ENCODE results near the gene SEBOX. TPM values are rescaled to one million over a fixed set of nuclear protein-coding genes. Genes with fewer than 3 reads are reported as not detected.
A peak's percentile ranks its signal among the peaks of the same experiment; 100 is the strongest.

SEBOX gene
- total RNA-seq, 2 experiments from 2014 or later, result not detected

DNA sequence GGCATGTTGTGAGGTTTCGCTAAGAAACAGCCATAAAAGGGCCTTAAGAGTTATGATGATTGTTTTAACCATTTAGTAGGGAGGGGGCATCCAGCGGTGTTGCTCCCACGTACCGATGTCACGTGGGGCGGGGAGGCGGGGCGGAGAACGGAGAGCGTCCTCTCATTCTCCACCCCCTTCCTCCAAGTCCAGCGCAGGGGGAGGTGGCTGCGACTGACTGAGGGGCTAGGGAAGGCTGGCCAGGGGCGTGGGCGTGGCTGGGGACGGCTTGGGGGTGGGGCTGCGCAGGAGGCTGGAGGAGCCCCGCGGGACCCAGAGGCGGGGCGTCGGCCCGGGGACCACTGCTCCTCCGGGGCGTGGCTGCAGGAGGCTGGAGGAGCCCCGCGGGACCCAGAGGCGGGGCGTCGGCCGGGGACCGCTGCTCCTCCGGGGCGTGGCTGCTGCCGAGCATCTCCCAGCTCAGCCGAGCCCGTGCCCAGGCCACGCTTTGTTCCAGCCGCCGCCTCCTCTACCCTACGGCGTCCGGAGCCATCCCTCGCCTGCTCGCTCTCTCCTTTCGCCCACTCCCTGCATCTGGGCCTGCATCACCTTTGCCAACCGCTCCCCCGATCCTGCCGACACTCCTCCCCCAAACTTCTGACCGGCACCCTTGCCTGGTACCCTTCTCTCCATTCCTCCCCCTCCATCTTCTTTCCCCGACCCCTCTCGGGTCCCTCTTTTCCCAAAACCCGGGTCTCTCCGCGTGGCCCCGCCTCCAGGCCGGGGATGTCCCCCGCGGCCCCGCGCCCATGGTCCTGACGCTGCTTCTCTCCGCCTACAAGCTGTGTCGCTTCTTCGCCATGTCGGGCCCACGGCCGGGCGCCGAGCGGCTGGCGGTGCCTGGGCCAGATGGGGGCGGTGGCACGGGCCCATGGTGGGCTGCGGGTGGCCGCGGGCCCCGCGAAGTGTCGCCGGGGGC lies 6.5 kb upstream of the SEBOX start, which contains the start of gene SARM1:
Gene SARM1, plus strand, starts transcription at position 450 of the 958 bp plus-strand sequence. Its CDS starts 339 bp downstream, at position 789.
- DNase-seq, result peak; percentile 86
- ChIA-PET CTCF (interaction anchor here (1.4 to 2.2 kb wide), 2 partner anchors 12 to 39 kb away, joined by 3 to 7 read pairs; no protein-coding TSS in a partner anchor), POLR2A (interaction anchor here (0.6 to 1.0 kb wide), 2 partner anchors 13 to 115 kb away, joined by 3 read pairs; no protein-coding TSS in a partner anchor)
- Mint-ChIP-seq H3K4me1 (peaks cover 25% of the 10 kb centered on the region), H3K9me3 (no peaks in the 10 kb centered on the region), H3K4me3 (peak within 1 kb of the TSS; percentile 94), H3K27me3 (no peaks in the 10 kb centered on the region), H3K36me3 (ENCODE audit: low read depth) (peaks cover 2% of the 10 kb centered on the region), H3K27ac (peak within 1 kb of the TSS; percentile 87)

DNA sequence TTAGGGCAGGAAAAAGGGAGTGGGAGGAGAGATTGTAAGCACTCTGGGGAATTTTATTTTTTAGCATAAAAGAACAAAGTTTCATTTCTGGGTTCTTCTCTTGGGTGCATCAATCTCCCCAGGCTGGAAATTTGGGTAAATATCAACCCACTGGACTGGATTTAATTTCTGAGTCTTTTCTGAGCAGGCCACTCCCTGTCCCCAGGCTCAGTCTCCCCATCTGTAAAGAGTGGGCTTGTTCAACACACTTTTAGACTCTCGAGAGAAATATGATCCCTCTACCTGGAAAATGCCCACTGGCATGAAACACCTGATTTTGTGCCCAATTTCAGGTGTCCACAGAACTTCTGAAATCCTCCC lies 5.7 kb upstream of the SEBOX start:
- ChIA-PET CTCF (interaction anchor here (1.1 to 2.2 kb wide), 3 partner anchors 13 to 40 kb away, joined by 3 to 7 read pairs (median 3); no protein-coding TSS in a partner anchor), POLR2A (interaction anchor here (0.7 kb wide), 1 partner anchor 179 kb away, joined by 3 read pairs; no protein-coding TSS in a partner anchor)
- H3K36me3 Mint-ChIP-seq (ENCODE audit: low read depth), result peaks cover 2% of the 10 kb centered on the region
- no peak for DNase-seq
- no peaks in the 10 kb centered on the region for H3K27me3 Mint-ChIP-seq
- H3K9me3 Mint-ChIP-seq, result no peaks in the 10 kb centered on the region
- peak overlapping the region; percentile 86 for H3K27ac Mint-ChIP-seq
- H3K4me1 Mint-ChIP-seq, result peaks cover 25% of the 10 kb centered on the region
- H3K4me3 Mint-ChIP-seq, result peak overlapping the region; percentile 94

DNA sequence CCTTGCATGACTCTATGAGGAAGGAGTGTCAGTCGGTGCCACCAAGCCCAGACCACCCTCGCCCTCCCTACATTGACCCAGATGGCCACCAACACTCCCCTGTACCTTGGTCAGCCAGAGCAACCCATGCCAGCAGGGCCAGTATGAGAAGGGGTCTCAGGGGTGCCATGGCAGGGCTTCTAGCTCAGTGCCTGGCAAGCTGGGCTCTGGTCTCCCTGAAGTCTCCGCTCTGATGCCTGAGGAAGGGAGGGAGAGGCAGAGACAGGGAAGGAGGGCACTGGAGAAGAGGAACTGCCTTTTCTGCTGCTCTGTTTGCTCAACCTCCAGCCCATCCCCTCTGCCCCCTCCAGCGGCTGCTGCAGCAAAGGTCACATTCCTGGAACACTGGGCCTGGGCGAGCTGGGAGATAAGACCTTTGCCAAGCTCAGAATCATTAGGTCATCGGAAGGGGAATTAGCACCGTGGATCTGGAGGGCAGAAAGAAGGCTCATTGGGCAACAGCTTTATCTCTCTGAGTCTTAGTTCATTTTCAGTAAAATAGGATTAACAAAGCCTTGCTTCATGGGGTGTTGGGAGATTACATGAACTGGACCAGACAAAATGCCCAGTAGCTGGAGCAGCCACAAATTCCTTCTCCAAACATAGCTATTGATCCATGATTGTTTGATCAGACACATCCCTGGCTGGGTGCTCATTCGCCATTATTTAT lies 5.2 kb upstream of the SEBOX start, which contains the start of gene VTN:
Gene VTN, minus strand, starts transcription at position 273 of the 709 bp plus-strand sequence. Its CDS starts 104 bp downstream, at position 169.
- H3K27me3 Mint-ChIP-seq, result no peaks in the 10 kb centered on the region
- H3K36me3 Mint-ChIP-seq (ENCODE audit: low read depth), result peaks cover 2% of the 10 kb centered on the region
- DNase-seq, result no peak
- ChIA-PET CTCF (interaction anchor here (1.1 to 2.2 kb wide), 4 partner anchors 13 to 40 kb away, joined by 3 to 7 read pairs (median 3); partner anchors contain the start of gene POLDIP2), POLR2A (interaction anchor here (0.7 kb wide), 1 partner anchor 180 kb away, joined by 3 read pairs; no protein-coding TSS in a partner anchor)
- H3K27ac Mint-ChIP-seq, result peak within 1 kb of the TSS; percentile 86
- H3K9me3 Mint-ChIP-seq, result no peaks in the 10 kb centered on the region
- H3K4me1 Mint-ChIP-seq, result peaks cover 25% of the 10 kb centered on the region
- peak within 1 kb of the TSS; percentile 94 for H3K4me3 Mint-ChIP-seq

DNA sequence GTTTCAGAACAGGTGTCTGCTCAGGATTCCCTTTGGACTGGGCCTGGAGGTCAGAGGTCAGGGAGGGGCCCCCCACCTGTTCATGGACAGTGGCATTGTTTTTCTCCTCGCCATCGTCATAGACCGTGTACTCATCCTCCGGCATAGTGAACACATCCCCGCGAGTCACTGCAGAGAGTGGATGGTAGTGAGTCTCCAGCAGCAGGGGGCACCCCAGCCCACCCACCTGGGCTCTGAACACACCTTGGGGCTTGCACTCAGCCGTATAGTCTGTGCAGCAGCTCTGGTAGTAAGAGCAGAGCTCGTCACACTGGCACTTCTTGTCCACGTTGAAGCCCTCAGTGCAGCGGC lies 4.7 kb upstream of the SEBOX start:
- CTCF ChIA-PET, result interaction anchor here (1.3 to 1.4 kb wide), 2 partner anchors 12 to 20 kb away, joined by 3 read pairs; partner anchors contain the start of gene POLDIP2

DNA sequence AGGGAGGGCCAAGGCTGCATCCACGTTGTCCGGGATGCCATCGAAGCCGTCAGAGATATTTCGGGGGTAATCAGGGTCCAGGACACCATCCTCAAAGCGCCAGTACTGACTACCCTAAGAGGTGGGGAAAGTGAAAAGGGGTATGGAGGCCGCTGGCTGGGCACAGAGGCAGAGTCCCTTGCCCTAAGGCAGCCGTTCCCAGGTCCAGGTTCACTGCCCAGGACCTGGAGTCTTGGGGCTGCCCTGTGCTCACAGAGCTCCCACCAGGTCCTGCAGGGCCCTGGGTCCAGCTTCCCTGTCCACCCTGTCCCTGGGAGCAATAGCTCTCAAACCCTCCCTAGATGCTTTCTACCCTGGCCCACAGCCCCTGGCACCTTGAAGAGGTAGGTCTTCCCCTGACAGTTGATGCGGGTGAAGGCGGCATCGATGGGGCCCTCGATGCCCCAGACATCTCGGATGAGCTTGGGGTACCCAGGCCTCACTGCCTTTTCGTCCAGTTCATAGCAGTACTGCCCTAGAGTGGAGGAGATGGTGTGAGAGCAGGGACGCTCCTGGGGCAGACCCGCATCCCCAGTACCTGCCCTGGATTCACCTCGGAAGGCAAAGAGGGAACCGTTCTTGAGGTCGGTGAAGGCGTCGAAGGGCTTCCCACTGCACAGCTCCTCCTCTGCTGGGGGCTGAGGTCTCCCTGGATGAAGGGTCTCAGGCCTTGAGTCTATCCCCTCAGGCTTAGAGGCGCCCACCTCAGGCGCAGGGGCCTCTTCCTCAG lies 4.1 kb upstream of the SEBOX start:
- DNase-seq, result no peak
- ChIA-PET POLR2A (no interaction called here), CTCF (interaction anchor here (0.8 to 1.4 kb wide), 3 partner anchors 12 to 227 kb away, joined by 3 read pairs; partner anchors contain the start of gene POLDIP2)
- H3K4me3 Mint-ChIP-seq, result no peak overlapping the region
- no peaks in the 10 kb centered on the region for H3K36me3 Mint-ChIP-seq (ENCODE audit: low read depth)
- H3K27ac Mint-ChIP-seq, result no peak overlapping the region
- no peaks in the 10 kb centered on the region for H3K9me3 Mint-ChIP-seq
- H3K27me3 Mint-ChIP-seq, result no peaks in the 10 kb centered on the region
- peaks cover 23% of the 10 kb centered on the region for H3K4me1 Mint-ChIP-seq

More for the DNA sequence above, 4.7 kb upstream of the SEBOX start:
- no peak overlapping the region for H3K4me3 Mint-ChIP-seq
- H3K4me1 Mint-ChIP-seq, result peaks cover 23% of the 10 kb centered on the region
- POLR2A ChIA-PET, result no interaction called here
- no peaks in the 10 kb centered on the region for H3K27me3 Mint-ChIP-seq
- no peak for DNase-seq
- no peaks in the 10 kb centered on the region for H3K9me3 Mint-ChIP-seq
- H3K27ac Mint-ChIP-seq, result no peak overlapping the region
- no peaks in the 10 kb centered on the region for H3K36me3 Mint-ChIP-seq (ENCODE audit: low read depth)

DNA sequence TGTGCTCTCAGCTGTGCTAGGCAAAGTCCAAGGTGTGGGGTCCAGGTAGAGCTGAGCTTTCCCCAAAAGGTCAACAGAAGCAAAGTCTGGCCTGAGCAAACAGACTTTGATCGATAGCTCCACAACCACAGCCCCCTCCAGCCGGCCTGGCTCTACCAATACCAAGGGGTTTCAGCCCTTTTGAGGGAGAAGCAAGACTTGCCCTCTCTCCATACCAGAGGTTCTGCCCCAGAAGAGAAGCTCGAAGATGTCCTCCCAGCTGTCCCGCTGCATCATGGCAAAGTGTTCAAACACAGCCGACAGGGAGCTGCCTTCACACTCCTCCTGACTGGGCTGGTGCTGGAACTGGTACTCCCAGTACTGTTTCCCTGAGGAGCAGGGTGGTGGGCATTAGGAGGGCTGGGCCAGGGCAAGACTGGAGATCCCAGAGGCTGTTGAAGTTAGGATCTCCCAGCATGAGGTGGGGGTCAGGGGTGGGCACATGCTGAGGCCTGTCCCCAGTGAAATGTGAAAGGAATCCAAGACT lies 3.4 kb upstream of the SEBOX start:
- DNase-seq, result no peak
- H3K4me1 Mint-ChIP-seq, result peaks cover 19% of the 10 kb centered on the region
- H3K27me3 Mint-ChIP-seq, result no peaks in the 10 kb centered on the region
- CTCF ChIA-PET, result interaction anchor here (0.7 to 2.9 kb wide), 5 partner anchors 11 to 289 kb away, joined by 3 to 12 read pairs (median 3); partner anchors contain the start of gene POLDIP2
- no peak overlapping the region for H3K4me3 Mint-ChIP-seq
- POLR2A ChIA-PET, result no interaction called here
- no peak overlapping the region for H3K27ac Mint-ChIP-seq
- H3K9me3 Mint-ChIP-seq, result no peaks in the 10 kb centered on the region
- H3K36me3 Mint-ChIP-seq (ENCODE audit: low read depth), result no peaks in the 10 kb centered on the region

DNA sequence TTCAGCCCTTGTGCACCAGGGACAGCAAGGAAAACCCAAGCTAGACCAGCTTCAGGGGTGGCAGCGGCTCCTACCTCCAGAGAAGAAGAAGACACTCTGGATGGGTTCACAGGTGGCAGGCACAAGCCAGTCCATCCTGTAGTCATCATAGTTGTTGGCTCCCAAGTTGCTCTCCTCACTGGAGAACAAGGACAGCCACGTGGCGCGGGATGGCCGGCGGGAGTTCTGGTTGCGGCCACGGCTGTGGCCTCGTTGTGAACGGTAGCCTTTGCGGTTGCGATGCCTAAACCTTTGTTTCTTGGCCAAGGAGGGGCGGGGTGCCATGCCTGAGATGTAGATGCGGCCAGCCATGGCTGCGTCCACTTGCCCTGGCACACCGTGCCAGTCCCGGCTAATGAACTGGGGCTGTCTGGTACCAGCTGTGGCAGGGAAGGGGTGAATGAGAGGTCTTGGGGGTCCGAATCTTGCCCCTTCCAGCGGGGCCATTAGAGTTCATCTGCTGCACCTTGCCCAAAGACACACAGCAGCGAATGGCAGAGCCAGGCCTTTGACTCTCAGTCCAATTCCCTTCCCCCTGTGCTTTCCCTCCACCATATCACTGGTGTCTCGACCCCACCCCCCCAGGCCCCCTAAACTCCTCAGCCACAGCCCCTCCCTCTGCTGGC lies 2.8 kb upstream of the SEBOX start:
- CTCF ChIA-PET, result interaction anchor here (0.7 to 2.9 kb wide), 5 partner anchors 10 to 289 kb away, joined by 3 to 12 read pairs (median 3); partner anchors contain the start of gene POLDIP2
- no peak overlapping the region for H3K27ac Mint-ChIP-seq
- H3K9me3 Mint-ChIP-seq, result no peaks in the 10 kb centered on the region
- H3K36me3 Mint-ChIP-seq (ENCODE audit: low read depth), result no peaks in the 10 kb centered on the region
- DNase-seq, result no peak
- H3K4me1 Mint-ChIP-seq, result peaks cover 13% of the 10 kb centered on the region
- H3K4me3 Mint-ChIP-seq, result no peak overlapping the region
- no peaks in the 10 kb centered on the region for H3K27me3 Mint-ChIP-seq
- POLR2A ChIA-PET, result no interaction called here

DNA sequence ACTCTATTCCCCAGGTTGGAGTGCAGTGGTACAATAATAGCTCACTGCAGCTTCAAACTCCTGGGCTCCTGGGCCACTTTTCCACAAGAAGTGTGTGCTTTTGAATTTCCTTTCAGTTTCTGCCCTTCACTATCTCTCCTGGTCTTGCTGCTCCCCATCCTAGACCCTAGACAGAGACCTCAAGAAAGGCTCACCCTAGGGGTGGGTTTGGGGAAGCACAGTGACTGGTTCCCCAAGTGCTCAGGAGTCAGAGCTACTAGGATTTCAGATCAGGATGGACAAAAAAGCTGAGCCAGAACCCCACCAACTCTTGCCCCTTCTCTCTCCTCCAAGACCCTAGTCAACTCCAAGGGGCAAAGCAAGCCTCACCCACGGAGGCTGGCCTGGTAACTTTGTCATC lies 1.6 kb upstream of the SEBOX start:
- Mint-ChIP-seq H3K9me3 (no peaks in the 10 kb centered on the region), H3K4me1 (peaks cover 7% of the 10 kb centered on the region), H3K36me3 (ENCODE audit: low read depth) (no peaks in the 10 kb centered on the region), H3K27me3 (no peaks in the 10 kb centered on the region), H3K27ac (no peak overlapping the region), H3K4me3 (no peak overlapping the region)
- DNase-seq, result no peak
- ChIA-PET POLR2A (interaction anchor here (0.6 to 1.0 kb wide), 2 partner anchors 14 to 64 kb away, joined by 4 to 8 read pairs; no protein-coding TSS in a partner anchor), CTCF (interaction anchor here (1.3 to 2.9 kb wide), 3 partner anchors 9 to 35 kb away, joined by 3 to 12 read pairs (median 5); partner anchors contain the start of gene POLDIP2)

DNA sequence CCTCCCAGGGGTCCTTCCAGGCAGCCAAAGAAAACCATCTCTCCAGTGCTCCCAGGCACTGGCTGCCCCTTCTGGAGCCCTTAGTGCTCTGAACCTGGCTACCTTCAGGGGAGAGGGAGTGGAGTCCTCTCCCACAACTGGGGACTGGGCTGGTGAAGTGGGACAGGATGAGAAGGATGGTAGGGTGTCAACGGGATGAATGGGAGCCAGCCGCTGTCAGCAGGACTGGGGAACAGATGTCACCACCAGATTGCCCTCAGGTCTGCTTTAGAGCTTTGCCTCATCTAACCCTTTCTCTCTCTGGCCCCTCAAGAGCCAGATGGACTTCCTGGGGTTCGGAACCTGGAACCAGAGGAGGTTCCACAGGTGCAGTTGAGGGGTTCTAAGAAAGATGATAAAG lies 488 bp upstream of the SEBOX start:
- H3K9me3 Mint-ChIP-seq, result no peaks in the 10 kb centered on the region
- ChIA-PET CTCF (interaction anchor here (2.9 kb wide), 1 partner anchor 19 kb away, joined by 12 read pairs; no protein-coding TSS in a partner anchor), POLR2A (no interaction called here)
- no peak overlapping the region for H3K4me3 Mint-ChIP-seq
- H3K27ac Mint-ChIP-seq, result no peak overlapping the region
- DNase-seq, result no peak
- peaks cover 3% of the 10 kb centered on the region for H3K4me1 Mint-ChIP-seq
- H3K27me3 Mint-ChIP-seq, result no peaks in the 10 kb centered on the region
- peaks cover 8% of the 10 kb centered on the region for H3K36me3 Mint-ChIP-seq (ENCODE audit: low read depth)

DNA sequence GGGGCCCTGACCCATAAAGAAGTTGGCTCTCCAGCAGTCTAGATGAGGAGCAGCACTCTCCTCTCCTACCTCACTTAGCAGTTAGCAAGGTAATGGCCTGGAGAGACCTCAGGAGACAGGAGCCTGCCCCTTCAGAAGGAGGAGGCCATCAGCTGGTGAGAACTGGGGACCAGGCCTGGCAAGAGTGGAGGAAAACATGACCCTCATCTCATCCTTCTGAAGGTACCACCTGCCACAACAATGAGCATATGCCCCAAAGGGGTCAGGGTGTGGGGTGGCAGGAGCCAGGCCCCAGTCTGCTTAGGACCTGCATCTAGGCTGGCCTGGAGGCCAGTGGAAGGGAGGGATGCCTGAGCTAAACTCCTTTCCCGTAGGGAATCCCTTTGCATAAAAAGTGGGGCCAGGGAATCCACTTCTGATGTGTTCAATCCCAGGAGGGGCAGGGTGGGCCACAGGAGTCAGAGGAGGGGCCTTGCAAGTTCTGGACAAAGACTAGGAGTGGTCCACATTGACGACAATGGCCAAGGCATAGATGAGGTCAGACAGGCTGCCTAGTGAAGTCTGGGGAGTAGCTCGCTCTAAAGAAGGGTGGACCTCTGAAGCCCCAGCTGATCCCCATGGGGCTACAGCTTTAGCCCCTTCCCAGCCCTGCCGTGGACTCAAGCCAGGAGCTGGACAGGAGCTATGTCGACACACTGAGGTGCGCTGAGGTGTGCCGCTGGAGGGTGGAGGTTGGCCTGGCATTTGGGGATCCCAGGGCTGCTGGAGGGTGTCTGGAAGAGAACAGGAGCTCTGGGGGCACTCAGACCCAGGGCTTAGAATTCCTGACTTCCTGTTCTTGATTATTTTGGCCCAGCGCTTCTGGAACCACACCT lies 986 bp downstream of the SEBOX start:
- ChIA-PET CTCF (no interaction called here), POLR2A (no interaction called here)
- H3K36me3 Mint-ChIP-seq (ENCODE audit: low read depth), result peaks cover 12% of the 10 kb centered on the region
- no peaks in the 10 kb centered on the region for H3K9me3 Mint-ChIP-seq
- no peak overlapping the region for H3K4me3 Mint-ChIP-seq
- peaks cover 3% of the 10 kb centered on the region for H3K4me1 Mint-ChIP-seq
- H3K27me3 Mint-ChIP-seq, result no peaks in the 10 kb centered on the region
- H3K27ac Mint-ChIP-seq, result no peak overlapping the region
- no peak for DNase-seq

DNA sequence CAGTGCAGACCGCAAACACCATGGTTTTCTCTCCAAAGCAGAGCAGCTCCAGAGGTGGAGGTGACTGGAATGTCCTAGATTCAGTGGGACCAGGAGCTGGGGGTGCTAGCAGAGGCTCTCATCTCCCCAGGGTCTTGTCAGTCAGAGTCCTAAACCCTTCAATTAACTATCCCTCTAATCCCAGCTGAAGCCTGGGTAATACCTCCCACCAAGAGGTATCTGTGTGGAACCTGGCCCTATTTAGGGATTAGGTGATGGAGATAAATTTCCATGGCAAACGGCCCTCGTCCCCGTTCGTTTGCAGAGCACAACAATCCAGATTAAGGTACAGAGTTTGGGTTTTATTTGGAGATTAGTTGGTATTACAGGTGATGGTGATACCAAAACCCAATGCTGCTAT lies 1.8 kb downstream of the SEBOX start:
- peaks cover 12% of the 10 kb centered on the region for H3K36me3 Mint-ChIP-seq (ENCODE audit: low read depth)
- DNase-seq, result no peak
- H3K27me3 Mint-ChIP-seq, result no peaks in the 10 kb centered on the region
- peaks cover 11% of the 10 kb centered on the region for H3K4me1 Mint-ChIP-seq
- H3K27ac Mint-ChIP-seq, result no peak overlapping the region
- no peak overlapping the region for H3K4me3 Mint-ChIP-seq
- POLR2A ChIA-PET, result no interaction called here
- H3K9me3 Mint-ChIP-seq, result no peaks in the 10 kb centered on the region
- CTCF ChIA-PET, result no interaction called here
